ENCODE data around the gene CAPN8. TPM values are rescaled to one million over a fixed set of nuclear protein-coding genes. Genes with fewer than 3 reads are reported as not detected.

The CAPN8 gene
- total RNA-seq, 1 donor from 2014 or later = not detected

DNA sequence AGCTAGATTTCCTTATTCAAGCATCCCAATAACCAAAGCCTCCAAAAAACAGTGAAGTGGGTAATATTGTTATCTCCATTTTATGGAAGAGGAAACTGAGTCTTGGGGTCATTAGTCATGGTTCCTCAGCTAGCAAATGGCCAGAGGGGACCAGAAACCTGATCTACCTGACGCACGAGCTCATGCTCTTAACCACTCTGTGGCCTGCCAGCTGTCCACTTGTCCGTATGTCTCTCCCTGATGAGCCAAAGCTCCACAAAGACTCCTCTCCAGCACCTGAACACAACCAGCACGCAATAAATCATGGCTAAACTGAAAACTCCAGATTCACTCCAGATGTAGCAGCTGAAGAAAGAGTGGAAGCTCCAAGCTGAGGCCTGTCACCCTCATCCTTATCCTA is 5.8 kb downstream of the CAPN8 start:
- no peak overlapping the region for H3K27ac ChIP-seq
- no peaks in the 10 kb centered on the region for H3K9me3 ChIP-seq
- H3K4me1 ChIP-seq = no peaks in the 10 kb centered on the region
- no peak overlapping the region for H3K4me3 ChIP-seq
- no peak for TF ChIP-seq CTCF (IDR thresholded peaks at IDR 0.05)
- no peaks in the 10 kb centered on the region for H3K27me3 ChIP-seq
- no peak for DNase-seq (ENCODE audit: low spot score in 2 of 2)
- H3K36me3 ChIP-seq = no peaks in the 10 kb centered on the region
- intact Hi-C loops (cut with DNase I) = no loop called here

DNA sequence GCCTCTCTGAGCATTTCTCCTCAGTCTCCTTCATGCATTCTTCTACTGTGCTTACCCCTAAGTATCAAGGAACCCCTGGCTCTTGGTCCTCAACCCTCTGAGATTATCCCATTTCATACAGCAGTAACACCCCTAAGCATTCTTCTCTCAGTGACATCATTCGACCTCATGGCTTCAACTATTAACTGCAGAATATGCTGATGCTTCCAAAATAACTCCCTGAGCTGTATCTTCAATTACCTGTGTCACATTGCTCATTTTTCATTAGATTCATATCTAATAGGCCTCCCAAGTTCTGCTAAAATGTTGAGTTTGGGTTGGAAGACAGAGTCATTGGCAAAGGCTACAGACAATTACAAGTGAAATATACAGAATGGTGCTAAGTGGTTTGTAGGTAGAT is 7.5 kb downstream of the CAPN8 start:
- DNase-seq (ENCODE audit: low spot score in 2 of 2) = no peak
- intact Hi-C loops (cut with DNase I) = no loop called here
- Histone ChIP-seq H3K27me3 (no peaks in the 10 kb centered on the region), H3K4me1 (no peaks in the 10 kb centered on the region), H3K36me3 (no peaks in the 10 kb centered on the region), H3K27ac (no peak overlapping the region), H3K9me3 (no peaks in the 10 kb centered on the region), H3K4me3 (no peak overlapping the region)
- TF ChIP-seq CTCF (IDR thresholded peaks at IDR 0.05) = no peak

DNA sequence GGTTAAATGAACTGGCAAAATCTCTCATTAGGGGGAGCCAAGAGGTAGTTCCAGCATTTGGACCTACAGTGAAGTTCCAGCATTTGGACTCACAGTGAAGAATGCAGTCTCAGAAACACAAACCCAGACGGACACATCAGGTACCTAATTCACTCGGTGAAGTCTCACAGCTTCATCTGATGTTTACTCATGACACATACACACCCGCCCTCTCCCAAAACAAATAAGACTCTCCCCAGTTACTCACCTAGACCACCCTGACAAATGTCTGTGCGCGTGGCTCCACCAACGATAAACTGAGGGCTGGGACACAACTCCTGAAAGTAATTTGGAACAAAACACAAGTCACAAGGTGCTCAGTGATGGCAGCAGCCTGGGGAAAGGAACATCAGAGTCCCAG is 11.4 kb downstream of the CAPN8 start:
- H3K9me3 ChIP-seq = no peaks in the 10 kb centered on the region
- intact Hi-C loops (cut with DNase I) = no loop called here
- H3K4me1 ChIP-seq = no peaks in the 10 kb centered on the region
- DNase-seq (ENCODE audit: low spot score in 2 of 2) = no peak
- H3K27ac ChIP-seq = no peak overlapping the region
- no peak overlapping the region for H3K4me3 ChIP-seq
- no peak for TF ChIP-seq CTCF (IDR thresholded peaks at IDR 0.05)
- no peaks in the 10 kb centered on the region for H3K36me3 ChIP-seq
- no peaks in the 10 kb centered on the region for H3K27me3 ChIP-seq

- Histone ChIP-seq H3K36me3 (no peaks in the 10 kb centered on the region), H3K4me3 (no peak overlapping the region), H3K4me1 (no peaks in the 10 kb centered on the region), H3K27me3 (no peaks in the 10 kb centered on the region), H3K27ac (no peak overlapping the region), H3K9me3 (no peaks in the 10 kb centered on the region)
- intact Hi-C loops (cut with DNase I) = no loop called here
- no peak for TF ChIP-seq CTCF (IDR thresholded peaks at IDR 0.05)
- no peak for DNase-seq (ENCODE audit: low spot score in 2 of 2)
Measured at GRCh38 chr1:223653431-223653830, 12.1 kb downstream of the CAPN8 start.

GRCh38 chr1:223653015-223653414 is 12.5 kb downstream of the CAPN8 start:
- TF ChIP-seq CTCF (IDR thresholded peaks at IDR 0.05) = no peak
- DNase-seq (ENCODE audit: low spot score in 2 of 2) = no peak
- intact Hi-C loops (cut with DNase I) = no loop called here

DNA sequence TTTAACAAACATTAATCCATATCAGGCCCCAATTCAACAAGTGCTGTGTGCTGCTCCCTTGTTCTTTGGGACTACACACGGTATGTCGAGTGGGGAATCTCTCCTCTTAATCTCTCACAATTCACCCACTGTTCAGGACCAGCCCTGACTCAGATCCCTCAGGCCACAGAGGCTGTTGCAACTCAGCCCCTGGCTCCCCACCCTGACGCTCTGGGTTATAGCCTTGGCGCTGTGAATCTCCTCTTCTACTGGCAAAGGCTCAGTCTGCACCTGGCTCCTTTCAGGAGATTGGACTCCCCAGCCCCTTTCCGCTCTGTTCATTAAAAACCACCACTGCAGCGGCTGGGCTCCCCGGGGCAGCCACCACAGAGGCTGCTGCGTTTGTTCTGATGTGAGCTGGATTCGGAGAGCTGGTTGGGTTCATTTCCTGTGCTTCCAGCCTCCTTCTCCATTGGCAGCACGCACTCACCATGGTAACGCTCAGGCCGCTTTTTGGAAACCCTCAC is 13.0 kb downstream of the CAPN8 start:
- H3K36me3 ChIP-seq = no peaks in the 10 kb centered on the region
- H3K9me3 ChIP-seq = no peaks in the 10 kb centered on the region
- H3K4me1 ChIP-seq = no peaks in the 10 kb centered on the region
- DNase-seq (ENCODE audit: low spot score in 2 of 2) = no peak
- H3K27ac ChIP-seq = no peak overlapping the region
- TF ChIP-seq CTCF (IDR thresholded peaks at IDR 0.05) = no peak
- H3K4me3 ChIP-seq = no peak overlapping the region
- no peaks in the 10 kb centered on the region for H3K27me3 ChIP-seq
- intact Hi-C loops (cut with DNase I) = no loop called here

More at GRCh38 chr1:223653015-223653414, 12.5 kb downstream of the CAPN8 start:
- H3K27ac ChIP-seq = no peak overlapping the region
- H3K9me3 ChIP-seq = no peaks in the 10 kb centered on the region
- no peaks in the 10 kb centered on the region for H3K27me3 ChIP-seq
- no peak overlapping the region for H3K4me3 ChIP-seq
- no peaks in the 10 kb centered on the region for H3K4me1 ChIP-seq
- H3K36me3 ChIP-seq = no peaks in the 10 kb centered on the region
